NCI-H146 treated with DMSO at 0.1 percent for 48 hours (cell line): ENCODE data around the gene LEMD2.

Source experiments
- DNase-seq: peaks from one replicate; lab custom pipeline; 2025; ENCODE audit not compliant: unreplicated experiment; lab: John Stamatoyannopoulos, UW

Gene LEMD2

GRCh38 chr6:33820243-33820642 is 31.3 kb upstream of the LEMD2 start:
- no peak for DNase-seq

GRCh38 chr6:33819021-33819420 is 30.1 kb upstream of the LEMD2 start:
- DNase-seq = no peak

GRCh38 chr6:33818293-33818692 is 29.4 kb upstream of the LEMD2 start:
- no peak for DNase-seq

GRCh38 chr6:33817489-33817888 is 28.6 kb upstream of the LEMD2 start:
- no peak for DNase-seq

GRCh38 chr6:33816911-33817310 is 28.0 kb upstream of the LEMD2 start:
- DNase-seq = no peak

- DNase-seq = no peak
Observed at GRCh38 chr6:33815854-33816253, 26.9 kb upstream of the LEMD2 start.

- DNase-seq = no peak
Observed at GRCh38 chr6:33813990-33814985, 25.4 kb upstream of the LEMD2 start.

GRCh38 chr6:33813246-33813904 is 24.4 kb upstream of the LEMD2 start:
- DNase-seq = no peak

GRCh38 chr6:33812669-33813068 is 23.7 kb upstream of the LEMD2 start:
- peak; percentile 58 for DNase-seq

- no peak for DNase-seq
Observed at GRCh38 chr6:33809594-33809993, 20.7 kb upstream of the LEMD2 start.

GRCh38 chr6:33808641-33809180 is 19.8 kb upstream of the LEMD2 start:
- DNase-seq = peak; percentile 94

- no peak for DNase-seq
Observed at GRCh38 chr6:33807606-33808005, 18.7 kb upstream of the LEMD2 start.

GRCh38 chr6:33806841-33807240 is 17.9 kb upstream of the LEMD2 start:
- DNase-seq = no peak

GRCh38 chr6:33803571-33804053 is 14.7 kb upstream of the LEMD2 start, which contains the start of gene MLN:
MLN (minus strand) TSS chr6:33804003; CDS start chr6:33801163, 2,840 bp downstream.
- no peak for DNase-seq

- no peak for DNase-seq
Observed at GRCh38 chr6:33802186-33802958, 13.4 kb upstream of the LEMD2 start.

GRCh38 chr6:33801611-33802010 is 12.7 kb upstream of the LEMD2 start:
- DNase-seq = no peak

- DNase-seq = no peak
Observed at GRCh38 chr6:33800248-33800969, 11.5 kb upstream of the LEMD2 start.

- no peak for DNase-seq
Observed at GRCh38 chr6:33799454-33800113, 10.7 kb upstream of the LEMD2 start.

- no peak for DNase-seq
Observed at GRCh38 chr6:33798343-33798848, 9.5 kb upstream of the LEMD2 start.
